ENCODE data around the gene ADCK1.

Gene ADCK1

DNA sequence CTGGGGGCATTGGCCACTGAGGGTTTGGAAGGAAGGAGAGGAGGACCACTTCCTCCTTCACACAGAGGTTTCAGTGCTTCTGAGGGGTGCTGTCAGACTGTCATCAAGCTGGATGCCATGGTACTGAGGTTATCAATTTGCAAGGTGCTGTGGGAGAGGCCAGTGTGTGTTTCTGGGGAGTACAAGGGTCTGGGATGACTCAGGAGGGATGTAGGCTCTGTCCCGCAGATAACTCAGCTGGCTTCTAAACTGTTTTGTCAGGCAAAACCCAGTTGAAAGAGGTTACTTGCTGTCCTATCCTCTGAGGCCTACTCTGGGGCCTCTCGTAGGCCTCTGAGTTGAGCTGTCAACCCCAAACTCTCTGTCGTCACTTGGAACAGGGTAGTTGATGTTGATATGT is 22.8 kb downstream of the ADCK1 start:
- Histone ChIP-seq H3K4me1 (no peaks in the 10 kb centered on the region), H3K9me3 (ENCODE audit: control insufficient read depth, low read length) (no peaks in the 10 kb centered on the region)
- TF ChIP-seq, protein P1, sequence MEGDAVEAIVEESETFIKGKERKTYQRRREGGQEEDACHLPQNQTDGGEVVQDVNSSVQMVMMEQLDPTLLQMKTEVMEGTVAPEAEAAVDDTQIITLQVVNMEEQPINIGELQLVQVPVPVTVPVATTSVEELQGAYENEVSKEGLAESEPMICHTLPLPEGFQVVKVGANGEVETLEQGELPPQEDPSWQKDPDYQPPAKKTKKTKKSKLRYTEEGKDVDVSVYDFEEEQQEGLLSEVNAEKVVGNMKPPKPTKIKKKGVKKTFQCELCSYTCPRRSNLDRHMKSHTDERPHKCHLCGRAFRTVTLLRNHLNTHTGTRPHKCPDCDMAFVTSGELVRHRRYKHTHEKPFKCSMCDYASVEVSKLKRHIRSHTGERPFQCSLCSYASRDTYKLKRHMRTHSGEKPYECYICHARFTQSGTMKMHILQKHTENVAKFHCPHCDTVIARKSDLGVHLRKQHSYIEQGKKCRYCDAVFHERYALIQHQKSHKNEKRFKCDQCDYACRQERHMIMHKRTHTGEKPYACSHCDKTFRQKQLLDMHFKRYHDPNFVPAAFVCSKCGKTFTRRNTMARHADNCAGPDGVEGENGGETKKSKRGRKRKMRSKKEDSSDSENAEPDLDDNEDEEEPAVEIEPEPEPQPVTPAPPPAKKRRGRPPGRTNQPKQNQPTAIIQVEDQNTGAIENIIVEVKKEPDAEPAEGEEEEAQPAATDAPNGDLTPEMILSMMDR (IDR thresholded peaks at IDR 0.05) = no peak

GRCh38 chr14:77823378-77823777 is 23.5 kb downstream of the ADCK1 start:
- H3K36me3 ChIP-seq (ENCODE audit: control insufficient read depth, insufficient read depth, low read length) = no peaks in the 10 kb centered on the region
- TF ChIP-seq, protein P1 (IDR thresholded peaks at IDR 0.05) = no peak

More for the DNA sequence above, 22.8 kb downstream of the ADCK1 start:
- H3K79me2 ChIP-seq = no peaks in the 10 kb centered on the region
- H3K36me3 ChIP-seq (ENCODE audit: control insufficient read depth, insufficient read depth, low read length) = no peaks in the 10 kb centered on the region
- H3K4me2 ChIP-seq (ENCODE audit: low read length) = no peak overlapping the region
- H3K27ac ChIP-seq = no peak overlapping the region
- no peak overlapping the region for H2AFZ ChIP-seq
- H3K4me3 ChIP-seq (ENCODE audit: low read depth, low read length) = no peak overlapping the region
- no peak overlapping the region for H3K9ac ChIP-seq
- H3K27me3 ChIP-seq (ENCODE audit: control insufficient read depth, insufficient read depth, low read length) = no peaks in the 10 kb centered on the region

GRCh38 chr14:77825895-77826519 is 26.1 kb downstream of the ADCK1 start:
- TF ChIP-seq, protein P1 (IDR thresholded peaks at IDR 0.05) = no peak
- Histone ChIP-seq H3K79me2 (no peaks in the 10 kb centered on the region), H3K27ac (no peak overlapping the region)

More at GRCh38 chr14:77823378-77823777, 23.5 kb downstream of the ADCK1 start:
- Histone ChIP-seq H3K9ac (no peak overlapping the region), H3K27ac (no peak overlapping the region), H3K4me2 (ENCODE audit: low read length) (no peak overlapping the region), H3K4me3 (ENCODE audit: low read depth, low read length) (no peak overlapping the region), H3K79me2 (no peaks in the 10 kb centered on the region), H3K4me1 (no peaks in the 10 kb centered on the region), H3K27me3 (ENCODE audit: control insufficient read depth, insufficient read depth, low read length) (no peaks in the 10 kb centered on the region), H3K9me3 (ENCODE audit: control insufficient read depth, low read length) (no peaks in the 10 kb centered on the region), H2AFZ (no peak overlapping the region)

DNA sequence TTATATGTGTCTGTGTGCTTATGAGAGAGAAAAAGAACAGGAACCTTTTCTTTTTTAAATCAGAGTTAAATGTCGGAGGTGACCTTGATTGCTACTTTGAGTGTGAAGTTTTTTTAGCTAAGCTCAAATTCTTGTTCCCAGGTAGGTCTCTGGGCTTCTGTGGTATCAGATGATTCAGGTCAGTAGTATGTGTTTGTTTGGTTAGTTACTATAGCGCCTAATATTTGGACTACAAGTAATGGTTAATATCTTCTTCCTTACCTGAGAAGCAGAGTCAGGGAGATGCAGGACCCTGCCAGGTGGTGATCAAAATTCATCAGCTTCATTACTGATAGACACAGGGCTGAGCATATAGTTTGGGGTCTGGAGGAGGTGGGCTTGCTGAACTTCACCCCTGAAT is 30.8 kb downstream of the ADCK1 start:
- Histone ChIP-seq H3K4me2 (ENCODE audit: low read length) (no peak overlapping the region), H3K27me3 (ENCODE audit: control insufficient read depth, insufficient read depth, low read length) (no peaks in the 10 kb centered on the region), H3K27ac (no peak overlapping the region), H3K9me3 (ENCODE audit: control insufficient read depth, low read length) (no peaks in the 10 kb centered on the region), H3K4me1 (no peaks in the 10 kb centered on the region), H2AFZ (no peak overlapping the region), H3K9ac (no peak overlapping the region), H3K79me2 (no peaks in the 10 kb centered on the region), H3K36me3 (ENCODE audit: control insufficient read depth, insufficient read depth, low read length) (no peaks in the 10 kb centered on the region), H3K4me3 (ENCODE audit: low read depth, low read length) (no peak overlapping the region)
- TF ChIP-seq, protein P1 (IDR thresholded peaks at IDR 0.05) = no peak

More at GRCh38 chr14:77825895-77826519, 26.1 kb downstream of the ADCK1 start:
- Histone ChIP-seq H3K9me3 (ENCODE audit: control insufficient read depth, low read length) (no peaks in the 10 kb centered on the region), H3K4me1 (no peaks in the 10 kb centered on the region), H3K9ac (no peak overlapping the region), H3K27me3 (ENCODE audit: control insufficient read depth, insufficient read depth, low read length) (no peaks in the 10 kb centered on the region), H3K36me3 (ENCODE audit: control insufficient read depth, insufficient read depth, low read length) (no peaks in the 10 kb centered on the region), H2AFZ (no peak overlapping the region), H3K4me3 (ENCODE audit: low read depth, low read length) (no peak overlapping the region), H3K4me2 (ENCODE audit: low read length) (no peak overlapping the region)

GRCh38 chr14:77832297-77832696 is 32.4 kb downstream of the ADCK1 start:
- H3K9ac ChIP-seq = no peak overlapping the region
- no peaks in the 10 kb centered on the region for H3K79me2 ChIP-seq
- H2AFZ ChIP-seq = no peak overlapping the region
- H3K36me3 ChIP-seq (ENCODE audit: control insufficient read depth, insufficient read depth, low read length) = no peaks in the 10 kb centered on the region
- no peaks in the 10 kb centered on the region for H3K27me3 ChIP-seq (ENCODE audit: control insufficient read depth, insufficient read depth, low read length)
- TF ChIP-seq, protein P1 (IDR thresholded peaks at IDR 0.05) = no peak
- no peak overlapping the region for H3K4me2 ChIP-seq (ENCODE audit: low read length)
- no peaks in the 10 kb centered on the region for H3K4me1 ChIP-seq
- H3K4me3 ChIP-seq (ENCODE audit: low read depth, low read length) = no peak overlapping the region
- no peaks in the 10 kb centered on the region for H3K9me3 ChIP-seq (ENCODE audit: control insufficient read depth, low read length)
- H3K27ac ChIP-seq = no peak overlapping the region

All from parathyroid adenoma (tissue), 2 donors.